Measurements from ENCODE around the gene LATS2. TPM values are rescaled to one million over a fixed set of nuclear protein-coding genes. Genes with fewer than 3 reads are reported as not detected.

Gene LATS2
- polyA plus RNA-seq, 12 donors, result 14.4 to 23.0 (median 17.3) TPM; not detected in 1

GRCh38 chr13:21077076-21077787, 15.8 kb upstream of the LATS2 start:
- no peak for DNase-seq

GRCh38 chr13:21076253-21076652, 14.9 kb upstream of the LATS2 start:
- DNase-seq, result no peak

GRCh38 chr13:21075379-21076249, 14.2 kb upstream of the LATS2 start:
- DNase-seq, result peak; percentile 57

GRCh38 chr13:21075011-21075378, 13.6 kb upstream of the LATS2 start:
- DNase-seq, result peak; percentile 53

- DNase-seq, result peak; percentile 81
These were observed 13.2 kb upstream of the LATS2 start for GRCh38 chr13:21074546-21074945.

GRCh38 chr13:21071924-21072323, 10.5 kb upstream of the LATS2 start:
- no peak for DNase-seq

- DNase-seq, result no peak
These were observed 9.6 kb upstream of the LATS2 start for GRCh38 chr13:21071015-21071414.

- DNase-seq, result peak; percentile 64
These were observed 8.2 kb upstream of the LATS2 start for GRCh38 chr13:21069561-21070004.

GRCh38 chr13:21067848-21068247, 6.5 kb upstream of the LATS2 start:
- no peak for DNase-seq

GRCh38 chr13:21066946-21067345, 5.6 kb upstream of the LATS2 start:
- DNase-seq, result no peak

- no peak for DNase-seq
These were observed 4.3 kb upstream of the LATS2 start for GRCh38 chr13:21065686-21066085.

GRCh38 chr13:21063031-21063430, 1.6 kb upstream of the LATS2 start:
- no peak for DNase-seq

GRCh38 chr13:21060338-21061028, 903 bp downstream of the LATS2 start:
- DNase-seq, result no peak

- DNase-seq, result peak; percentile 41
These were observed 1.6 kb downstream of the LATS2 start for GRCh38 chr13:21059641-21060337.

- no peak for DNase-seq
These were observed 3.0 kb downstream of the LATS2 start for GRCh38 chr13:21058361-21058760.

- no peak for DNase-seq
These were observed 5.8 kb downstream of the LATS2 start for GRCh38 chr13:21055511-21056045.

GRCh38 chr13:21055016-21055415, 6.4 kb downstream of the LATS2 start:
- DNase-seq, result no peak

GRCh38 chr13:21054313-21054712, 7.1 kb downstream of the LATS2 start:
- DNase-seq, result no peak

GRCh38 chr13:21053231-21053630, 8.2 kb downstream of the LATS2 start:
- no peak for DNase-seq

GRCh38 chr13:21051675-21052074, 9.7 kb downstream of the LATS2 start:
- no peak for DNase-seq
